IPS-20b (cell line): ENCODE measurements around the gene KRTAP10-7.
"Not testable (repeated sequence)": the region's sequence is repeated elsewhere in the genome, so short reads cannot be mapped to it uniquely, and the experiment has no call there.

ENCODE experiments used
- H3K27ac ChIP-seq: one replicate; pipeline ENCODE4 v1.5.1; 2013; ENCODE audit warnings: low read length
- H3K27me3 ChIP-seq: 2 replicates; pipeline ENCODE4 v1.6.1; 2013; ENCODE audit warnings: mild to moderate bottlenecking, low read length, inconsistent platforms; ENCODE audit not compliant: insufficient read depth
- H3K36me3 ChIP-seq: 2 replicates; pipeline ENCODE4 v1.6.1; 2013; ENCODE audit warnings: low read depth, mild to moderate bottlenecking, inconsistent platforms, low read length, moderate library complexity; ENCODE audit not compliant: insufficient read depth
- H3K4me1 ChIP-seq: 2 replicates; pipeline ENCODE4 v1.6.1; 2013; ENCODE audit warnings: mild to moderate bottlenecking, control low read depth, inconsistent platforms, low read length, moderate library complexity; ENCODE audit not compliant: insufficient read depth
- H3K4me3 ChIP-seq: 2 replicates; pipeline ENCODE4 v1.5.1; 2013; ENCODE audit warnings: mild to moderate bottlenecking, low read length, inconsistent platforms
- H3K9ac ChIP-seq: 2 replicates; pipeline ENCODE4 v1.6.1; 2013; ENCODE audit warnings: low read depth, mild to moderate bottlenecking, inconsistent platforms, low read length, moderate library complexity
- H3K9me3 ChIP-seq: 2 replicates; pipeline ENCODE4 v1.6.1; 2013; ENCODE audit warnings: mild to moderate bottlenecking, low read depth, low read length, inconsistent platforms; ENCODE audit not compliant: insufficient read depth

The KRTAP10-7 gene

DNA sequence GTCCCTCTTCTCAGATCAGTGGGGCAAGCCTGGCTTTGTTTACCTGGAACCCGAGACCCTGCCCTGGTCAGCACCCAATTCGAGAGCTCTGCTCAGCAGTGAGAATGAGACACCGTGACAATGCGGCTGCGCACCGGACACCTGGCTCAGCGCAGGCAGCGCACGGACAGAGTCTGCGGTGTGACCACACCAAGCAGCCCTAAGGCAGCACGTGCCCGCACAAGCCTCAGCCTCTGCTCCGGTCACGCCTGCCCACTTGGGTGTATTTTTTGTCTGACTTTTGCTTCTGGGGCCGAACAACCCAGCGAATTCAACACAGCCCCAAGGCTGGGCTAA, 16.2 kb downstream of the KRTAP10-7 start:
- no peaks in the 10 kb centered on the region for H3K36me3 ChIP-seq
- H3K27me3 ChIP-seq, result no peaks in the 10 kb centered on the region
- H3K9me3 ChIP-seq, result peaks cover 26% of the 10 kb centered on the region
- no peak overlapping the region for H3K4me3 ChIP-seq
- H3K9ac ChIP-seq, result no peak overlapping the region
- H3K4me1 ChIP-seq, result no peaks in the 10 kb centered on the region
- no peak overlapping the region for H3K27ac ChIP-seq

DNA sequence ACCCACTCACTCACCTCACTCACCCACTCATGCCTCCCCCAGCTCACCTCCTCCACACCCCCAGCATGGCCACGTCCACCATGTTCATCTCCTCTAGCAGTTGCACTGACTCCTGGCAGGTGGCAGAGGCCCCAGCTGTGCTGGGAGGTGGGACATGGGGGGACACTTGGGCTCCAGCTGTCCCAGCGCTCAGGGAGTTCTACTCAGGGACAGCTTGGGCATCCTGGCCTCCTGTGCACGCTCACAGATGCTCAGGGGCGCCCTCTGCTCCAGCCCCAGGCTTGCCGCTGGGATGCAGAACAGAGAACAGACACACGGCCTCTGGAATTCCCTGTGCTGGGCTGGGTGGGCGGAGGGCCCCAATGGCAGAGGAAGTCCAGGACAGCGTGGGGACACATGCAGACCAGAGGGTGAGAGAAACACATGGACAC, 16.7 kb downstream of the KRTAP10-7 start:
- Histone ChIP-seq H3K36me3 (no peaks in the 10 kb centered on the region), H3K4me3 (no peak overlapping the region), H3K9me3 (peaks cover 23% of the 10 kb centered on the region), H3K27ac (no peak overlapping the region), H3K4me1 (no peaks in the 10 kb centered on the region), H3K9ac (no peak overlapping the region), H3K27me3 (no peaks in the 10 kb centered on the region)

DNA sequence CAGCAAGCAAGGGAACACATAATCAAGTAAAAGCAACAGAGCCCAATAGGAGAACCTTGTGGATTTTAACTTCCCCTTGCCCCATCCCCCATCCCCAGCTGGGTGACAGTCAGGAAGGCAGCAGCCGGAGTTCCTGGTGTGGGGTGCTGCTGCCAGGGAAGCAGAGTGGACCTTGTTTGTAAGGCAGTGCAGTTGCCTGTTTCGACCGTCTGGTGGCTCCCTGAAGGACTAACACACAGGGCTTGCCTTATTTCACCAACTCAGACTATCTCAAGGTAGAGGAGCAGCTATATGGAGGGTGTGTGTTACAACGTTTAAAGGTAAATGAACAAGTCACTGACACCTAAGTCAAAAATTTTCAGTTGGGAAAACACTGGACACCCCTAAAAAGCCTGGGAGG, 18.1 kb downstream of the KRTAP10-7 start:
- H3K27ac ChIP-seq, result no peak overlapping the region

DNA sequence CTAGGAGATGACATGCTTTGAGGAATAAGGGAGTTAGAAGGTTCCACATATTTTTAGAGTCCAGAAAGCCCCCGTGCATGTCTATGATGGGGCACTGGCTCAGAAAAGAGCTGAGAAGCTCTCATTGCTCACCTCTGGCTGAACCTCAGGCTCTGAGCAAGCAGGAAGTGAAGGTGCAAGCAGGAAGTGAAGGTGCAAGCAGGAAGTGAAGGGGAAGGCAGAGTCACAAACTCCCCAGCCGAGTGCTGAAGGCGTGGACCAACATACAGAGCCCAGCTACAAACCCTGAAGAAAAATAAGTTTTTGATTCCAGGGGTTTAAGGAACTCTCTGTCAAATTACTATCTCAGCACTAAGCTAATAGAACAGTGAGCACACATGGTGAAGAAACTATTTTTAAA, 18.5 kb downstream of the KRTAP10-7 start:
- no peak overlapping the region for H3K9ac ChIP-seq
- no peaks in the 10 kb centered on the region for H3K4me1 ChIP-seq
- H3K4me3 ChIP-seq, result no peak overlapping the region
- no peaks in the 10 kb centered on the region for H3K27me3 ChIP-seq
- H3K36me3 ChIP-seq, result no peaks in the 10 kb centered on the region
- H3K9me3 ChIP-seq, result peaks cover 40% of the 10 kb centered on the region
- H3K27ac ChIP-seq, result no peak overlapping the region

More for the DNA sequence above, 18.1 kb downstream of the KRTAP10-7 start:
- Histone ChIP-seq H3K27me3 (no peaks in the 10 kb centered on the region), H3K9me3 (peaks cover 36% of the 10 kb centered on the region), H3K36me3 (no peaks in the 10 kb centered on the region), H3K4me1 (no peaks in the 10 kb centered on the region), H3K4me3 (no peak overlapping the region), H3K9ac (no peak overlapping the region)

DNA sequence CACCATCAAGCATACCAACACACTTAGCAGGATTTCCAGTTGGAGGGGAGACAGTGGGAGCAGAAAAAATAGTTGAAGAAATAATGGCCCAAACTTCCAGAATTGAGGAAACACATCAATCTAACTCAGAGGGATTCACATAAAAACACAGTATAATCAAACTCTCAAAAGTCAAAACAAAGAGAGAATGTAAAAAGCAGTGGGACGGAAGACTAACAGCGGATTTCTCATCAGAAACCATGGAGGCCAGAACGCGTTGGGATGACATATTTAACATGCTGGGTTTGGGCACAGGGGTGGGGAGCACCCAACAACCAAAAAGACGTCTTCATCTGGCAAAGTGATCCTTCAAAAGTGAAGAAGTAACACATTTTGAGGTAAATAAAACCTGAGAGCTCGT, 19.5 kb downstream of the KRTAP10-7 start:
- H3K27me3 ChIP-seq, result no peaks in the 10 kb centered on the region
- no peaks in the 10 kb centered on the region for H3K36me3 ChIP-seq
- H3K9me3 ChIP-seq, result peaks cover 49% of the 10 kb centered on the region

DNA sequence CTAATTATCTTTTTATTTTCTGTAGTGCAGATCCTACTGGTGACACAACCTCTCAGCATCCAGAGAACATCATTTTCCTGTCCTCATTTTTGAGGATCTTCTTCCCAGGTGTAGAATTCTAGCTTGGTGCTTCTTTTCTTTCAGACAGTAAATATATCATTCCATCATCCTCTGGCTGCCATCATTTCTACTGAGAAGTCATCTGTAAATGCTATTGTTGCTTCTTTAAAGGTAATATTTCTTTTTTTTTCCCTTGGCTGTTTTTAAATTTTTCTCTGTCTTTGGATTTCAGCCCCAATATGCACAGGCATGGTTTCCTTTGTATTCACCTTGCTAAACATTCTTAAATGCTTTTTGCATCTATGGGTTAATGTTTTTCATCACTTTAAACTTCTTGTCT, 23.2 kb downstream of the KRTAP10-7 start:
- no peak overlapping the region for H3K9ac ChIP-seq
- no peaks in the 10 kb centered on the region for H3K4me1 ChIP-seq
- H3K9me3 ChIP-seq, result peaks cover 51% of the 10 kb centered on the region
- no peak overlapping the region for H3K4me3 ChIP-seq
- H3K27me3 ChIP-seq, result no peaks in the 10 kb centered on the region
- H3K36me3 ChIP-seq, result no peaks in the 10 kb centered on the region
- no peak overlapping the region for H3K27ac ChIP-seq

More for the DNA sequence above, 19.5 kb downstream of the KRTAP10-7 start:
- Histone ChIP-seq H3K9ac (no peak overlapping the region), H3K27ac (no peak overlapping the region), H3K4me1 (no peaks in the 10 kb centered on the region), H3K4me3 (no peak overlapping the region)

DNA sequence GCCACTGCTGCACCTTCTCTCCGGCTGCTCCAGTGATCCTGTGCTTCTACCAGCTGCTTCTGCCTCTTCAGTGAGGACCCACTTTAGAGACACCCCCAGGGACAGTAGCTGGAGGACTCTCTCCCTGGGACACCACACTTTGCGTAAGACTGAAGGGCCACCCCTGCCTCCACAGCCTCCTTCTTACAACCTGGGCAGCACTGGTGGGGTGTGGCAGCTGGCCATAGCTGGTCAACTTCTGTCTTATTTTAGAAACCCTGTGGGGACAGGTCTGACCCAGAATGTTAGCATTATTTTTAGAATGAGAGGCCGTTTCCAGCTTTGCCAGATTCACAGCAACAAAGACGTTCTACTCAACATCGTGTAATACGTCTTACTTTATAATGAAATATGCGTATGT, 25.4 kb downstream of the KRTAP10-7 start:
- peaks cover 33% of the 10 kb centered on the region for H3K9me3 ChIP-seq
- H3K27me3 ChIP-seq, result no peaks in the 10 kb centered on the region
- no peak overlapping the region for H3K4me3 ChIP-seq
- H3K27ac ChIP-seq, result no peak overlapping the region
- no peak overlapping the region for H3K9ac ChIP-seq
- no peaks in the 10 kb centered on the region for H3K4me1 ChIP-seq
- H3K36me3 ChIP-seq, result no peaks in the 10 kb centered on the region

DNA sequence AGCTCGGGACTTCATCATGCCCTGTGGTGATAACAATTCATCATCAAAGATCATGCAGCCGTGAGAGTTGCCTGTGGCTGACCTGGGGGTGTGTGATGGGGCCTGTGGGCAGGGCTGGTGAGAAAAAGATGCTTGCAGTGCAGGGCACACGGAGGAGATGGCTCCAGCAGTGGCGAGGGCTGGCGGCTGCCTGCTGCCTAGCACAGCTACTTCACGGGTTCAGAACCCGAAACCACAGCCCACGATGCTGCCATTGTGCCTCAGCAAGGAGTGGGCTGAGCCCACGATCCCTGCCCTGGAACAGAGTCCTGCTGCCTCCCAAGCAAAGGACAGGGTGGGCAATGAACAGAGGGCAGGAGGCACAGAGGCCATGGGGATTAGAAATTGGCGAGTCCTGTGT, 25.9 kb downstream of the KRTAP10-7 start:
- Histone ChIP-seq H3K9ac (no peak overlapping the region), H3K4me1 (no peaks in the 10 kb centered on the region), H3K27me3 (no peaks in the 10 kb centered on the region), H3K9me3 (peaks cover 28% of the 10 kb centered on the region), H3K27ac (no peak overlapping the region), H3K4me3 (no peak overlapping the region), H3K36me3 (no peaks in the 10 kb centered on the region)

DNA sequence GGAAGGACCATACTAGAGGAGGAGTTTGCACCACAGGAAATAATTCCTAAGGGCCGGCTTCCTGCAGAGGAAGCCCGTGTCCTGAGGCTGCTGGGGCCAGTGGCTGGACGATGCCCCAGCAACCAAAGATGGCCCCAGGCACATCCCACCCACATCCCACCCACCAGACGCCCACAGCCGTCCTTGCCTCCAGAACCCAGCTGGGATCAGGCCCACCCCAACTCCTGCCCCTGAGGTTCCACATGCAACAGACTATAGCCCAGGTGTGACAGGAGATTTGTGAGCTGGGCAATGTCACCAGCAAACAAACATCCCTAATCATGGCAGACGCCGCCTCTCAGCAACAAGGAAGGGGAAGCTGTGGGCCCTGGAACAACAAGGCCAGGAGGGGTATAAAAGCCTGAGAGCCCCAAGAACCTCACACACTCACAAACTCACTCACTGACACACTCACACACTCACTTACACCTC, 26.3 kb downstream of the KRTAP10-7 start, which contains the start of gene KRTAP10-9:
Gene KRTAP10-9, plus strand, starts transcription at position 421 of the 471 bp plus-strand sequence. CDS start 79 bp downstream, outside the sequence.
- no peak within 1 kb of the TSS for H3K27ac ChIP-seq
- H3K27me3 ChIP-seq, result no peaks in the 10 kb centered on the region
- no peak within 1 kb of the TSS for H3K4me3 ChIP-seq
- H3K36me3 ChIP-seq, result no peaks in the 10 kb centered on the region
- H3K9ac ChIP-seq, result no peak within 1 kb of the TSS
- no peaks in the 10 kb centered on the region for H3K4me1 ChIP-seq
- peaks cover 28% of the 10 kb centered on the region for H3K9me3 ChIP-seq

DNA sequence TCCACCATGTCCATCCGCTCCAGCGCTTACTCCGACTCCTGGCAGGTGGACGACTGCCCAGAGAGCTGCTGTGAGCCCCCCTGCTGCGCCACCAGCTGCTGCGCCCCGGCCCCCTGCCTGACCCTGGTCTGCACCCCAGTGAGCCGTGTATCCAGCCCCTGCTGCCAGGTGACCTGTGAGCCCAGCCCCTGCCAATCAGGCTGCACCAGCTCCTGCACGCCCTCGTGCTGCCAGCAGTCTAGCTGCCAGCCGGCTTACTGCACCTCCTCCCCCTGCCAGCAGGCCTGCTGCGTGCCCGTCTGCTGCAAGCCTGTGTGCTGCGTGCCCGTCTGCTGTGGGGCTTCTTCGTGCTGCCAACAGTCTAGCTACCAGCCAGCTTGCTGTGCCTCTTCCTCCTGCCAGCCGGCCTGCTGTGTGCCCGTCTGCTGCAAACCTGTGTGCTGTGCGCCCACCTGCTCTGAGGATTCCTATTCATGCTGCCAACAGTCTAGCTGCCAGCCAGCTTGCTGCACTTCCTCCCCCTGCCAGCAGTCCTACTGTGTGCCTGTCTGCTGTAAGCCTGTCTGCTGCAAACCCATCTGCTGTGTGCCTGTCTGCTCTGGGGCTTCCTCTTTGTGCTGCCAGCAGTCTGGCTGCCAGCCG, 26.9 kb downstream of the KRTAP10-7 start:
- not testable (repeated sequence) for H3K9ac ChIP-seq, H3K4me3 ChIP-seq, H3K4me1 ChIP-seq, H3K27me3 ChIP-seq, H3K27ac ChIP-seq, H3K36me3 ChIP-seq
- peaks cover 28% of the 10 kb centered on the region for H3K9me3 ChIP-seq

DNA sequence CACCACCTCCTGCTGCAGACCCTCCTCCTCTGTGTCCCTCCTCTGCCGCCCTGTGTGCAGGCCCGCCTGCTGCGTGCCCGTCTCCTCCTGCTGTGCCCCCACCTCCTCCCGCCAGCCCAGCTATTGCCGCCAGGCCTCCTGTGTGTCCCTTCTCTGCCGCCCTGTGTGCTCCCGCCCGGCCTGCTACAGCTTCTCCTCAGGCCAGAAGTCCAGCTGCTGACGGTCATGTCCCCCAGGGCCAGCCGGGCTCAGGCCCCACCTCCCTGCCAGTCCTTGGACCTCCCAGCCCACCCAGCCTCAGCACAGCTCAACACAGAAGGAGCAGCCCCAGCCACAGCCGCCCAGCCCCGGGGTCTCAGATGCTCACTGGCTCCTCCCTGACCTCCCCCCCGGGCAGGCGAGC, 27.4 kb downstream of the KRTAP10-7 start:
- H3K9me3 ChIP-seq, result peaks cover 22% of the 10 kb centered on the region
- H3K4me1 ChIP-seq, H3K27me3 ChIP-seq, H3K4me3 ChIP-seq, H3K36me3 ChIP-seq, H3K9ac ChIP-seq, H3K27ac ChIP-seq: not testable (repeated sequence)

DNA sequence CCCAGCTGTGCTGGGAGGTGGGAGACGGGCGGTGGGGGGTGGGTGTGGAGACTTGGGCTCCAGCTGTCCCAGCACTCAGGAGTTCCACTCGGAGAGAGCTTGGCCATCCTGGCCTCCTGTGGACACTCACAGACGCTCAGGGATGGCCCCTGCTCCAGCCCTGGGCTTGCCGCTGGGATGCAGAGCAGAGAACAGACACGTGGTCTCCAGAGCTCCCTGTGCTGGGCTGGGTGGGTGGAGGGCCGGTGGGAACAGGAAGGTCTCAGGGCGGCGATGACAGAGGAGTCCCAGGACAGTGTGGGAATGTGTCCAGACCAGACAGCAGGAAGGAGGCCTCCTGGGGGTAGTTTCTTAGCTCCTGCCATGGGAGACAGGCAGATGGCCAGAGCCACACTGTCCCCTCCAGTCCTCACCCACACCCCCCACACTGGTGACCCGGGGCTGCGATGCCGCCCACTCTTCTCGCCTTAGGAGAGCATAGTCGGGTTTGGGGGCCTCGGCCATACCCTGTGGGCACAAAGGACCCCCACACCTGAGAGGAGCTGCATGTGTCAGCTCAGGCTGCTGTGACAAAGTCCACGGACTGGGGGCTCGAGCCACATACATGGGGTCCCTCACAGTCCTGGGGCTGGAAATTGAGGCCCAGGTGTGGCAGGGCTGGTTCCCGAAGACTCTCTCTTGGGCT, 28.5 kb downstream of the KRTAP10-7 start:
- no peaks in the 10 kb centered on the region for H3K4me1 ChIP-seq
- no peaks in the 10 kb centered on the region for H3K36me3 ChIP-seq
- H3K27me3 ChIP-seq, result no peaks in the 10 kb centered on the region
- H3K9ac ChIP-seq, result no peak overlapping the region
- no peak overlapping the region for H3K4me3 ChIP-seq
- peaks cover 12% of the 10 kb centered on the region for H3K9me3 ChIP-seq
- no peak overlapping the region for H3K27ac ChIP-seq
